ENCODE results near the gene MRM3.

The MRM3 gene

DNA sequence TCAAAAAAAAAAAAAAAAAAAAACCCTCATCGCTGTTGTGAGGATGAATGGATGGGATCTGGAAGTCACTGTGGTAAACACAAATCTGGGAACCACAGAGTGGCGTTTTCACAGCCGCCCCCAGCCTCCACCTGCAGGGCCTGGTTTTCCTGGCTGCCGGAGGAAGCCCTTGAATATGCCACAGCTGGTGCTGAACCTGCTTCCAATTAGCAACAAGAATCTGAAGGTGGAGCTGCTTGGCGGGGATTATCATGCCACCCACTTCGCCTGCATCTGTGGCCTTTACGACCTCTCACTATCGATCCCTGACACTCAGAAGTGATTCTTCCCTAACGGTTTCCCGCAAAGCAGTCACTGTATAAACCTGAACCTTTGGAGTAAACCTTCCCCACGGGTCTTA lies 16.1 kb downstream of the MRM3 start:
- H3K4me1 ChIP-seq (ENCODE audit: control insufficient read depth, insufficient read depth, low read length), result no peaks in the 10 kb centered on the region
- H3K27ac ChIP-seq (ENCODE audit: extremely low read depth, low read depth, low read length), result peak overlapping the region; percentile 19; the same call in 1 of the 2 replicates
- H3K36me3 ChIP-seq (ENCODE audit: control insufficient read depth in 2 of 2, insufficient read depth in 1 of 2, low read length in 2 of 2), result peaks cover 0 to 14% of the 10 kb centered on the region in 2 experiments; a peak in 2 of 3 replicates
- TF ChIP-seq, protein P1, sequence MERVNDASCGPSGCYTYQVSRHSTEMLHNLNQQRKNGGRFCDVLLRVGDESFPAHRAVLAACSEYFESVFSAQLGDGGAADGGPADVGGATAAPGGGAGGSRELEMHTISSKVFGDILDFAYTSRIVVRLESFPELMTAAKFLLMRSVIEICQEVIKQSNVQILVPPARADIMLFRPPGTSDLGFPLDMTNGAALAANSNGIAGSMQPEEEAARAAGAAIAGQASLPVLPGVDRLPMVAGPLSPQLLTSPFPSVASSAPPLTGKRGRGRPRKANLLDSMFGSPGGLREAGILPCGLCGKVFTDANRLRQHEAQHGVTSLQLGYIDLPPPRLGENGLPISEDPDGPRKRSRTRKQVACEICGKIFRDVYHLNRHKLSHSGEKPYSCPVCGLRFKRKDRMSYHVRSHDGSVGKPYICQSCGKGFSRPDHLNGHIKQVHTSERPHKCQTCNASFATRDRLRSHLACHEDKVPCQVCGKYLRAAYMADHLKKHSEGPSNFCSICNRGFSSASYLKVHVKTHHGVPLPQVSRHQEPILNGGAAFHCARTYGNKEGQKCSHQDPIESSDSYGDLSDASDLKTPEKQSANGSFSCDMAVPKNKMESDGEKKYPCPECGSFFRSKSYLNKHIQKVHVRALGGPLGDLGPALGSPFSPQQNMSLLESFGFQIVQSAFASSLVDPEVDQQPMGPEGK (tag by site-specific recombination; IDR thresholded peaks at IDR 0.05), result no peak
- TF ChIP-seq ZNF37A (tag by site-specific recombination; IDR thresholded peaks at IDR 0.05), result no peak
- no peak for TF ChIP-seq BCL11B (tag by site-specific recombination; IDR thresholded peaks at IDR 0.05; ENCODE audit: low read depth)
- no peak for TF ChIP-seq MYNN (tag by site-specific recombination; IDR thresholded peaks at IDR 0.05; ENCODE audit: borderline replicate concordance)
- TF ChIP-seq ZFHX2 (tag by site-specific recombination; conservative IDR thresholded peaks at IDR 0.05), result peak; percentile 96
- no peak for TF ChIP-seq ZNF626 (tag by site-specific recombination; IDR thresholded peaks at IDR 0.05)
- TF ChIP-seq, protein P2, sequence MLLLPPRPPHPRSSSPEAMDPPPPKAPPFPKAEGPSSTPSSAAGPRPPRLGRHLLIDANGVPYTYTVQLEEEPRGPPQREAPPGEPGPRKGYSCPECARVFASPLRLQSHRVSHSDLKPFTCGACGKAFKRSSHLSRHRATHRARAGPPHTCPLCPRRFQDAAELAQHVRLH (tag by site-specific recombination; IDR thresholded peaks at IDR 0.05), result no peak
- TF ChIP-seq, protein P3, sequence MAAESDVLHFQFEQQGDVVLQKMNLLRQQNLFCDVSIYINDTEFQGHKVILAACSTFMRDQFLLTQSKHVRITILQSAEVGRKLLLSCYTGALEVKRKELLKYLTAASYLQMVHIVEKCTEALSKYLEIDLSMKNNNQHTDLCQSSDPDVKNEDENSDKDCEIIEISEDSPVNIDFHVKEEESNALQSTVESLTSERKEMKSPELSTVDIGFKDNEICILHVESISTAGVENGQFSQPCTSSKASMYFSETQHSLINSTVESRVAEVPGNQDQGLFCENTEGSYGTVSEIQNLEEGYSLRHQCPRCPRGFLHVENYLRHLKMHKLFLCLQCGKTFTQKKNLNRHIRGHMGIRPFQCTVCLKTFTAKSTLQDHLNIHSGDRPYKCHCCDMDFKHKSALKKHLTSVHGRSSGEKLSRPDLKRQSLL (tag by site-specific recombination; IDR thresholded peaks at IDR 0.05), result no peak
- TF ChIP-seq ZNF658 (tag by site-specific recombination; IDR thresholded peaks at IDR 0.05), result no peak
- no peak for TF ChIP-seq ZNF548 (tag by site-specific recombination; IDR thresholded peaks at IDR 0.05)
- TF ChIP-seq, protein P4, sequence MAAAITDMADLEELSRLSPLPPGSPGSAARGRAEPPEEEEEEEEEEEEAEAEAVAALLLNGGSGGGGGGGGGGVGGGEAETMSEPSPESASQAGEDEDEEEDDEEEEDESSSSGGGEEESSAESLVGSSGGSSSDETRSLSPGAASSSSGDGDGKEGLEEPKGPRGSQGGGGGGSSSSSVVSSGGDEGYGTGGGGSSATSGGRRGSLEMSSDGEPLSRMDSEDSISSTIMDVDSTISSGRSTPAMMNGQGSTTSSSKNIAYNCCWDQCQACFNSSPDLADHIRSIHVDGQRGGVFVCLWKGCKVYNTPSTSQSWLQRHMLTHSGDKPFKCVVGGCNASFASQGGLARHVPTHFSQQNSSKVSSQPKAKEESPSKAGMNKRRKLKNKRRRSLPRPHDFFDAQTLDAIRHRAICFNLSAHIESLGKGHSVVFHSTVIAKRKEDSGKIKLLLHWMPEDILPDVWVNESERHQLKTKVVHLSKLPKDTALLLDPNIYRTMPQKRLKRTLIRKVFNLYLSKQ (tag by site-specific recombination; IDR thresholded peaks at IDR 0.05; ENCODE audit: borderline replicate concordance), result no peak
- TF ChIP-seq ZEB2 (tag by site-specific recombination; IDR thresholded peaks at IDR 0.05), result no peak
- TF ChIP-seq EGR2 (tag by site-specific recombination; IDR thresholded peaks at IDR 0.05; ENCODE audit: low read depth), result peak; percentile 91
- no peak for TF ChIP-seq FEZF1 (tag by site-specific recombination; IDR thresholded peaks at IDR 0.05)
- POLR2A ChIA-PET, result interaction anchor here (0.6 to 2.1 kb wide), 3 partner anchors 33 to 182 kb away, joined by 3 to 5 read pairs (median 3); partner anchors contain the start of gene NXN
- CTCF ChIA-PET, result interaction anchor here (0.7 to 11.0 kb wide), 4 partner anchors 11 to 183 kb away, joined by 3 to 173 read pairs (median 3); partner anchors contain the start of gene NXN
- no peaks in the 10 kb centered on the region for H3K9me3 ChIP-seq (ENCODE audit: control insufficient read depth, insufficient read depth, low read depth, low read length)
- no peak overlapping the region for H3K4me3 ChIP-seq (ENCODE audit: low read depth, low read length)

DNA sequence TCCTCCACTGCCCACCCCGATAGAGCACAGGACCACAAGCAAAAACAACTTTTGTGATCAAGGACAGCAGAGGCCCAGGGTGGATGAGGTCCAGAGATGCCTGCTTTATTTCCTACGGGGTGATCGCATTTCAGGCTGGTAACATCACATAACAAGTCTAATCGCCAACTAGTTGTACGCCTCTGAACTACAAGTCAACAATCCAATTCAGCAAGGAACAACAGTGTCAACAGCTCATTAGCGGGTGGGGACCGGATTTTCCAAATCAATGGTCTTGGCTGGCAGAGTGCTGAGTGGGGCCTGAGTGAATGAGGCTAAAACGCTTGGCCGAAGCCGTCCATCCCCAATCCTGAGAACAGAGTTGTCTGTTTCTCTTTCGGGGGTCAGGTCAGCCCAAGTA lies 17.1 kb downstream of the MRM3 start:
- no peak overlapping the region for H3K27ac ChIP-seq (ENCODE audit: extremely low read depth, low read depth, low read length)
- H3K4me3 ChIP-seq (ENCODE audit: low read depth, low read length), result no peak overlapping the region
- peaks cover 0 to 16% of the 10 kb centered on the region in 2 experiments; a peak in 2 of 3 replicates for H3K36me3 ChIP-seq (ENCODE audit: control insufficient read depth in 2 of 2, insufficient read depth in 1 of 2, low read length in 2 of 2)
- no peaks in the 10 kb centered on the region for H3K9me3 ChIP-seq (ENCODE audit: control insufficient read depth, insufficient read depth, low read depth, low read length)
- H3K4me1 ChIP-seq (ENCODE audit: control insufficient read depth, insufficient read depth, low read length), result no peaks in the 10 kb centered on the region
- TF ChIP-seq SP3 (tag by site-specific recombination; IDR thresholded peaks at IDR 0.05) (no peak), ZNF140 (tag by site-specific recombination; IDR thresholded peaks at IDR 0.05) (no peak), ZBTB7A (tag by site-specific recombination; IDR thresholded peaks at IDR 0.05; ENCODE audit: low read depth) (no peak), WT1 (tag by site-specific recombination; IDR thresholded peaks at IDR 0.05) (no peak), ZNF155 (tag by site-specific recombination; IDR thresholded peaks at IDR 0.05) (no peak)
- TF ChIP-seq, protein P5, sequence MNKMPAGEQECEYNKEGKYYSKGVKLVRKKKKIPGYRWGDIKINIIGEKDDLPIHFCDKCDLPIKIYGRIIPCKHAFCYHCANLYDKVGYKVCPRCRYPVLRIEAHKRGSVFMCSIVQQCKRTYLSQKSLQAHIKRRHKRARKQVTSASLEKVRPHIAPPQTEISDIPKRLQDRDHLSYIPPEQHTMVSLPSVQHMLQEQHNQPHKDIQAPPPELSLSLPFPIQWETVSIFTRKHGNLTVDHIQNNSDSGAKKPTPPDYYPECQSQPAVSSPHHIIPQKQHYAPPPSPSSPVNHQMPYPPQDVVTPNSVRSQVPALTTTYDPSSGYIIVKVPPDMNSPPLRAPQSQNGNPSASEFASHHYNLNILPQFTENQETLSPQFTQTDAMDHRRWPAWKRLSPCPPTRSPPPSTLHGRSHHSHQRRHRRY (tag by site-specific recombination; IDR thresholded peaks at IDR 0.05), result no peak
- TF ChIP-seq, protein P6, sequence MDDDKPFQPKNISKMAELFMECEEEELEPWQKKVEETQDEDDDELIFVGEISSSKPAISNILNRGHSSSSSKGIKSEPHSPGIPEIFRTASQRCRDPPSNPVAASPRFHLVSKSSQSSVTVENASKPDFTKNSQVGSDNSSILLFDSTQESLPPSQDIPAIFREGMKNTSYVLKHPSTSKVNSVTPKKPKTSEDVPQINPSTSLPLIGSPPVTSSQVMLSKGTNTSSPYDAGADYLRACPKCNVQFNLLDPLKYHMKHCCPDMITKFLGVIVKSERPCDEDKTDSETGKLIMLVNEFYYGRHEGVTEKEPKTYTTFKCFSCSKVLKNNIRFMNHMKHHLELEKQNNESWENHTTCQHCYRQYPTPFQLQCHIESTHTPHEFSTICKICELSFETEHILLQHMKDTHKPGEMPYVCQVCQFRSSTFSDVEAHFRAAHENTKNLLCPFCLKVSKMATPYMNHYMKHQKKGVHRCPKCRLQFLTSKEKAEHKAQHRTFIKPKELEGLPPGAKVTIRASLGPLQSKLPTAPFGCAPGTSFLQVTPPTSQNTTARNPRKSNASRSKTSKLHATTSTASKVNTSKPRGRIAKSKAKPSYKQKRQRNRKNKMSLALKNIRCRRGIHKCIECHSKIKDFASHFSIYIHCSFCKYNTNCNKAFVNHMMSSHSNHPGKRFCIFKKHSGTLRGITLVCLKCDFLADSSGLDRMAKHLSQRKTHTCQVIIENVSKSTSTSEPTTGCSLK (tag by site-specific recombination; IDR thresholded peaks at IDR 0.05), result no peak
- ChIA-PET POLR2A (interaction anchor here (0.6 to 2.1 kb wide), 2 partner anchors 108 to 181 kb away, joined by 4 to 5 read pairs; partner anchors contain the start of gene NXN), CTCF (interaction anchor here (1.0 to 11.0 kb wide), 4 partner anchors 18 to 198 kb away, joined by 3 to 173 read pairs (median 3); partner anchors contain the start of genes NXN and TIMM22)

Data from HEK293 (cell line).